GM21381 (cell line): ENCODE results near the gene TYMP.
A peak's percentile ranks its signal among the peaks of the same experiment; 100 is the strongest.
"Not testable (repeated sequence)": the region's sequence is repeated elsewhere in the genome, so short reads cannot be mapped to it uniquely, and the experiment has no call there.

Source experiments
- ATAC-seq: cut with Tn5 transposase; IDR thresholded peaks from one replicate; pipeline ENCODE4 v1.9.1; 2021; ENCODE audit warnings: mild to moderate bottlenecking, moderate library complexity; ENCODE audit not compliant: unreplicated experiment

The TYMP gene

GRCh38 chr22:50525104-50525857 is 4.5 kb downstream of the TYMP start, which contains the start of gene SCO2:
Gene SCO2, minus strand, starts transcription at chr22:50525598. Its CDS starts 1,187 bp downstream, at chr22:50524411.
- ATAC-seq = peak; percentile 34

- no peak for ATAC-seq
Measured at GRCh38 chr22:50524676-50525103, 5.1 kb downstream of the TYMP start.

- no peak for ATAC-seq
Measured at GRCh38 chr22:50523806-50524675, 5.8 kb downstream of the TYMP start.

GRCh38 chr22:50523458-50523805 is 6.4 kb downstream of the TYMP start:
- no peak for ATAC-seq

- ATAC-seq = no peak
Measured at GRCh38 chr22:50522806-50523438, 6.9 kb downstream of the TYMP start.

GRCh38 chr22:50522208-50522805 is 7.5 kb downstream of the TYMP start:
- no peak for ATAC-seq

- ATAC-seq = no peak
Measured at GRCh38 chr22:50521710-50522109, 8.1 kb downstream of the TYMP start.

GRCh38 chr22:50520826-50521453 is 8.9 kb downstream of the TYMP start:
- ATAC-seq = no peak

- not testable (repeated sequence) for ATAC-seq
Measured at GRCh38 chr22:50520184-50520583, 9.6 kb downstream of the TYMP start.

- ATAC-seq = no peak
Measured at GRCh38 chr22:50519151-50519550, 10.7 kb downstream of the TYMP start.

- no peak for ATAC-seq
Measured at GRCh38 chr22:50518606-50519005, 11.2 kb downstream of the TYMP start.

- no peak for ATAC-seq
Measured at GRCh38 chr22:50517495-50518260, 12.1 kb downstream of the TYMP start.

GRCh38 chr22:50516891-50517290 is 12.9 kb downstream of the TYMP start:
- ATAC-seq = no peak

- no peak for ATAC-seq
Measured at GRCh38 chr22:50516068-50516467, 13.7 kb downstream of the TYMP start.

- ATAC-seq = no peak
Measured at GRCh38 chr22:50513175-50513574, 16.6 kb downstream of the TYMP start.

GRCh38 chr22:50508897-50509296 is 20.9 kb downstream of the TYMP start:
- no peak for ATAC-seq

GRCh38 chr22:50507991-50508884 is 21.6 kb downstream of the TYMP start, which contains the start of gene NCAPH2:
Gene NCAPH2, plus strand, starts transcription at chr22:50508224. Its CDS starts 114 bp downstream, at chr22:50508338.
- ATAC-seq = peak; percentile 61

GRCh38 chr22:50507421-50507990 is 22.3 kb downstream of the TYMP start, which contains the start of gene LMF2:
Gene LMF2, minus strand, starts transcription at chr22:50507702. Its CDS starts 27 bp downstream, at chr22:50507675.
- peak; percentile 60 for ATAC-seq
